ENCODE measurements around the gene ODR4.
"Not testable (repeated sequence)": the region's sequence is repeated elsewhere in the genome, so short reads cannot be mapped to it uniquely, and the experiment has no call there.

ODR4 gene

GRCh38 chr1:186424539-186424938 lies 48.9 kb downstream of the ODR4 start:
- no peak for DNase-seq

GRCh38 chr1:186426118-186426517 lies 50.5 kb downstream of the ODR4 start:
- no peak for DNase-seq

- DNase-seq: no peak
Measured at GRCh38 chr1:186429017-186429416, 53.4 kb downstream of the ODR4 start.

- no peak for DNase-seq
Measured at GRCh38 chr1:186435336-186435735, 59.7 kb downstream of the ODR4 start.

- no peak for DNase-seq
Measured at GRCh38 chr1:186438567-186438966, 62.9 kb downstream of the ODR4 start.

GRCh38 chr1:186440584-186440983 lies 64.9 kb downstream of the ODR4 start:
- DNase-seq: peak; percentile 35

GRCh38 chr1:186442651-186443375 lies 67.2 kb downstream of the ODR4 start:
- peak; percentile 72 for DNase-seq

GRCh38 chr1:186443638-186444037 lies 68.0 kb downstream of the ODR4 start:
- DNase-seq: peak; percentile 55

GRCh38 chr1:186446152-186446551 lies 70.5 kb downstream of the ODR4 start:
- DNase-seq: no peak

- DNase-seq: no peak
Measured at GRCh38 chr1:186454981-186455380, 79.3 kb downstream of the ODR4 start.

- DNase-seq: no peak
Measured at GRCh38 chr1:186456729-186457255, 81.2 kb downstream of the ODR4 start.

GRCh38 chr1:186459161-186459560 lies 83.5 kb downstream of the ODR4 start:
- not testable (repeated sequence) for DNase-seq

GRCh38 chr1:186461014-186461413 lies 85.4 kb downstream of the ODR4 start, which contains the start of gene PDC:
TSS of gene PDC (minus strand) at chr1:186461114. CDS start at chr1:186449459, 11,655 bp downstream.
- no peak for DNase-seq

GRCh38 chr1:186463511-186463910 lies 87.9 kb downstream of the ODR4 start:
- no peak for DNase-seq

- DNase-seq: no peak
Measured at GRCh38 chr1:186463926-186464325, 88.3 kb downstream of the ODR4 start.

- DNase-seq: not testable (repeated sequence)
Measured at GRCh38 chr1:186465491-186465890, 89.9 kb downstream of the ODR4 start.

GRCh38 chr1:186465946-186466345 lies 90.3 kb downstream of the ODR4 start:
- no peak for DNase-seq

All from activated CD4-positive, alpha-beta T cell treated with anti-CD3 and anti-CD28 coated beads, Interleukin-2, amount 50 U/mL, for 16 hours (primary cell).